Middle frontal gyrus (tissue), 1 donor: ENCODE data around the gene SORBS1.

Source experiments
- DNase-seq: peaks from one replicate; pipeline ENCODE4 v3.0.0-alpha.2; 2015; ENCODE audit warnings: low spot score; ENCODE audit errors: extremely low spot score

The SORBS1 gene

DNA sequence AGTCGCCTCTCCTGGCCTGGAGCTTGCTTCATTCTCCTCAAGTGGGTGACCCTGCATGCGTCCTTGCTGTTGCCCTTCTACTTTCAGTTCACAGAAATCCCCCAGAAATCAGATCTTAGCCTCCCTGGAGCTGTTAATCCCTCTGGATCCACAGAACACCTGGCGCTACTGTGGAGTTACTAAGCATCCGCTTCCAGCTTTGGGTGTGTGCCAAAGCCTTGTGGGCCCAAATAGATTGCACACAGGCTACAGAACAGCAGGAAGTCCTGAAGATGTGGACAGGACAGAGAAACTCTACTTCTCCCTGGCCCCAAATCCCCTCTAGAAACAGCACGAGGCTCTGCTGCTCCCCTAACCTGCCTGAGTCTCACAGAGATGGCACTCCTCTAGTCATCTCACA lies 233.8 kb downstream of the SORBS1 start:
- no peak for DNase-seq

DNA sequence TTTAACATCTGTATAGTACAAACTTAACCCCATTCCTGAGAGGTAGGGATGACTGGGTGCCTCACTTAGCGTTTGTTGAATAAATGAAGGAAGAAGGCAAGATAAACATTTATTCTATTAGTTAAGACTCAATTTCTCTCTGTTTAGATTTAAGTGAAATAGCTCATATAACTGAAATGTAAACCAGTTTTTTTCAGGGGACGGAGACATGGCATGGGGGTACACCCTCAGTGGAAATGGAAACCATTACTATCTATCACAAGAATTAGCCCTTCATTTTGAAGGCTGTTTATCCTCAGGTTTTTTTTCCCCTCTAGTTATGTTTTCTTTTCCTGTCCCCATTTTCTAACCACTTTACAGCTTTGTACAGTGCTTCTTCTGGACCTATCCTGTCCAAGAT lies 234.8 kb downstream of the SORBS1 start:
- DNase-seq = no peak

DNA sequence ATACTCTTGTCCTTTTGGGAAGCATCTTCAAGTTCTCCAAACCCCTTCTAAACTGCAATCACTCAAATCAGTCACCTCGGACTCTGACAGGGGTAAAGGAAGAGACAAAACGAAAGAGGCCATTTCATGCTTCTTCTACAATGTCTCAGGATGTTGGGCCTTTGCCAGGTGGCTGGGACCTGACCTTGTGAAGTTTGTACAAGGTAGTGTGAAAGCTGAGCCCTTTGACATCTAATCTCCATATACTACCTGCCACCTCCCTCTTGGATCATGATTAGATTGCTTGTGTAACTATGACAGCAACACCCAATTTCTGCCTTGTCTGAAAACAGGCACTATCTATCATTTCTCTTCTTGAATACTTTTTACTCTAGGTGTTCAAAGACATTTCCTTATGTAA lies 235.3 kb downstream of the SORBS1 start:
- no peak for DNase-seq

DNA sequence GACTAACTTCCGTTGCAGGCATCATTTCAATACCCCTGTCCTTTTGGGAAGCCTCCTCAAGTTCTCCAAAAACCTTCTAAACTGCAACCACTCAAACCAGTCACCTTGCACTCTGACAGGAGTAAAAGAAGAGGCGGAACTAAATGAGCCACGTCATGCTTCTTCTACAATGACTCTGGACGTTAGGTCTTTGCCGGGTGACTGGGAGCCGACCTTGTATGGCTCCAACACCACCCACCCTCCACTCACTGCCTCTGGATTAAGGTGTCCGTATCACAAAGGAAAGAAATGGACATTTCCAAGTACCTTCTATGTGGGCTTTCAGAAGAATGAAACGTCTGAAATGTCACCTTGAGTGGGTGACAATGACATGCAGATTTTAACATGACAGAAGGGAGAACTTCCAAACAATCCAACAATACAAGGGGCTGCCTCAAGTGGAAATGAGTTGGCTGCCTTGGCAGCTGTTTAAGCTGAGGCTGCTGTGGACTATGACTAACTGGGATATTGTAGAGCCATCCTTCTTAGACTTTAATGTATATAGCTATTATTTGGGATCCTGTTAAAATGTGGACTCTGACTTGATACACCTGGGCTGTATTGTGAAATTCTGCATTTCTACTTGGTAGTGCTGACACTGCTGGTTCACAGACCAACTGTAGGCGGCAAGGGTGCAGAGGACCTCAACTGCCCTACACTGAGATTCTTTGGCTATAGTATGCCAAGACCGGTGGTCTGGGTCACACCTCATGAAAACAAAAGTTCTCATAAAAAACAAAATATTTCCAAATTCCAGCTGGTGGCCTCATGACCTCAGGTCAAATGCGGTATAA lies 236.5 kb downstream of the SORBS1 start:
- DNase-seq = no peak

DNA sequence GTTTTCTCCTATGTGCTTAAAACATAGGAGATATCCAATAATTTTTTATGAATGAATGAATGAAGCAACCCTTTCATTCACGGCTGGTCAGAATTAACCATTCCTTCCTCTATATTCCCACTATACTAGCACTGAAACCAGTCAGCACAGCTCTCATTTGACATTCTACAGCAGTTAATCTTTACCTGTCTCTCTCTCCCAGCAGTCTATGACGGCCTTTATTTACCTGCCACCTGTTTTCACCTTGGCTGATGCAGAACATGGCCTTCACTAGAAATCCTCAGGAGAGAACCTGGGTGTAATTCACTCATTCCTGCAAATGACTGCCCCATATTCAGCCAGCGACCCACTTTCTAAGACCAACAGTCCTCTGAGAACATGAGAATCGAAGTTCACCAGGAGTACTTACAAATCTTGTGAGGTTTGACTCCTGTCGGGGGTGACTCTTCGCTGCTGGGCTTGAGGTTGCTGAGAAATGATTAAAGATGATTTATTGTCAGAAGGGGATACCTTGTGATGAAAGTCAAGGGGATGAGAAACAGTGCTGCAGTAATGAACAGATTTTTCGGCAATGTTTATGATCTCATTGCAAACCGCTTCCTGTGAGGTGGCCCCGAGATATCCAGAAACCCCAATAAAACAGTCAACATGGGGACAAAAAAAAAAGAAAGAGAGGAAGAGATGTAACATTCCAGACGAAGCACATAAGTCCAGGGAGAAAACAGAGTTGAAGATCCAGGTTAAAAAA lies 239.4 kb downstream of the SORBS1 start:
- DNase-seq = no peak

DNA sequence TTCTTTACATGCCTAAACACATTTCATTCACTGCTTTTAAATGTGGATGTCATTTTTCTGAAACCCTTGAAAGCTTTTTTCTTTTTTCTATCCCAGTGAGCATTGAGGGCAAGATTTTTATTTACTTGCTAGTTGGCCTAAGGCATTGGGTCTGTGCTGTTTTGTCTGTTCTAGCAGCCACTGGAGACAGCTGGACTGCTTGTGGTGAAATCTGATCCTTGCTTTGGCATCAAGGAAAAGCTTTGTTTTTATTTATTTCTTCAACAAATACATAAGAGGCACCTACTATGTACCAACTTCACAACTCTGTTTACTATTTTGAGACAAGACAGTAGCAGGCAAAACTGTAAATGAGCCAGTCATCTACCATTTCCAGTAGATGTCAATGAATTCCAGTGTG lies 241.9 kb downstream of the SORBS1 start:
- no peak for DNase-seq

DNA sequence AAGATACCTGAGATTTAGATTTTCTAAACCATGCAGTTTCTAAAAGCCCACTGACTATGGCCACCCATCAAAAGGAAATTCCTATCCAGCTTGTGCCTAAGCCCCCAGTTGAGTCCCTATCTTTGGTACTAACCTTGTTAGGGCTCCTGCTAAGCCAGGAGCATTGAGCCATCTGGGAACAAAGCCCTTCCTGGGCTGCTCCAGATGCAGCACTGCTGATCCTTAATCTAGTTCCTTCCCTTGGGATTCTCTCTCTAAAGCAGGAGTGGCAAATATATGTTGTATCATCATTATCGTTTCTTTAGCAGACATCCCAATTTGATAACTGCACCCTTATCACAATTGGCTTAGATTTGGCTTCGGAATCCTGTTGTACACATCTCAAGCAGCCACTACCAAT lies 245.7 kb downstream of the SORBS1 start:
- no peak for DNase-seq

DNA sequence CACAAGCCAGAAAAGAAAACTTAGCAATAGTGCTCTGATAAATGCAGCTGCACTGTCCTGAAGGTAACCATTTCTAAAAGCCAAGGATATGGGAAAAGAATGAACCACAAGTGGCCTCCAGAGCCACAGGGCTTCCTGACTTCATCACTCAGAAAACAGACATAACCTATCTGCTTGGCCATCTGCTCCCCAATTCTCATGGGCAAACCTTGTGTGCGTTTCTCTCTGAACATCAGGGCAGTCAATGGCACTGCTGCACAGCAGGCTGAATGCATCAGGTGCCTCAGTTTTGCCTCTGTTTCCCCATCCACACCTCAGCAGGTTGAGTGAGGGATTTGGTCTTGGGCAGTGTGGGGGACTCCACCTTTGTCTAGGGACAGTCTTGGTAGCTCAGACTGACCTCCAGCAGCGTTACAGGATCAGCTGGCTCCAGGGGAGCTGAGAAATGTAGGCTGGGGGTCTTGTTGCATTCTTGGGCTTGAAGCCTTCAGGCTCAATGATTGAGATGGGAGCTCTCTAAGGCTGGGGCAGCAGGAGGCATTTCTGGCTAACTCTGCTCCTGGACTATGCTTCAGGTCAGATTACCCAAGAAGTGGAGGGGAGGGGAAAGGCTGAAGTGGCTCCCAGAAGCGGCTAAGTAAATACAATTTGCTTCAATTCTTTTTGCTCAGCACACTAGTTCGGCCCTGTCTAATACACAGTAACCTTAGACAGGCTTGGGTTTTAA lies 246.8 kb downstream of the SORBS1 start:
- no peak for DNase-seq

DNA sequence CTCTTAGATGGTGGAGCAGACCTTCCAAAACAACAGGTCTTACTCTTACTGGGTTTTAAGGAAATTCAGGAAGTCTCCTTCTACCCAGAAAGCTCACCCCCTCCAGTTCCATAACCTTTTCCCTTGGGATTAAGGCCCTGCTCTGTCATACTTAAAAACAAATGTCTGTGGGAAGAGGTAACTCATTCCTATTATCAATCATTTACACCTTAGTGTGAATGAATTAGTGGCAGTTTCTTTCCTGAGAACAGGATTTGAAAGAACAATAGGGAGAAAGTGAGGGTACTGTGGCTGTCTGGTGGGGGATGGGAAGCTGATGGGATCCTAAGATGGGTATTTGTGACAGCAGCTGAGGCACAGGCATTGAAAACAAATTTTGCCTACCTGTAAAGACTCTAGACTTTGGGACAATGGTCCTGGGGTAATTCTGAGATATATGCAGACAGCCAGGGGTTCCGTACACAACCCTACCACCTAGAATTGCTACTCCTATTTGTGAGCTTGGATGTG lies 248.1 kb downstream of the SORBS1 start:
- no peak for DNase-seq

DNA sequence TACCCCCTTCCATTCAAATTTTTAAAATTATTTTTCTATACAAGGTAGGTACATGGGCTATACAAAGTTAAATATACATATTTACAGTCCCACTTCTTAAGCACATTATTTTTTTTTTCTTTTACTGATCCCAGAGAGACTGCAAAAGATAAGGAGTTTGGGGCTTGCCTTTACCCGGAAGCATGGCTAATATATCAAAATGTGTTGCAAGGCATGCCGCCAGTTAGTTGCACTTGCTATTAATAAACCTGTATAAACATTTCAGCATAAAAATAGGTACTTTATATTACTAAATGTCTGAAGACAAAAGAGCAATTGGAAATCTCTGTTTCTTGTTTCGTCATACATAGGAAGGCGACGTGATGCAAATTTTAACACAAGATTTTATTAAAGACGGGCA lies 248.9 kb downstream of the SORBS1 start:
- DNase-seq = no peak

DNA sequence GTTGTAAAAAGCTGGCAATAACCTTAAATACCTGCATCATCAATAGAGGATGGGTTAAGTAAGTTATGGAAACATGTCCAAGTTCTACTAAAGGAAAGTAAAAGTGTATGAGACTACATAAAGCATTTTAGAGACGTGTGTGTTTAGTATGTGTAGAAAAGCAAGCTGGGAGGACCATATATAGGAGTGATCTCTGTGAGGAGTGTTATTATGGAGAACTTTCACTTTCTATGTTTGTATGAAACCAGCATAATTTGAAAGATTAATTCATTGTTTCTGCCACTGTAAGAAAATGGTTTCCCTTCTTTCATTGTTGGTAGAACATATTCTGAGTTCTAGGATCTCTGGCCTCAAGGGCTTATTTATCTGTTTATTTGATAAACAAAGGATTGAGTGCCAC lies 251.2 kb downstream of the SORBS1 start:
- no peak for DNase-seq

DNA sequence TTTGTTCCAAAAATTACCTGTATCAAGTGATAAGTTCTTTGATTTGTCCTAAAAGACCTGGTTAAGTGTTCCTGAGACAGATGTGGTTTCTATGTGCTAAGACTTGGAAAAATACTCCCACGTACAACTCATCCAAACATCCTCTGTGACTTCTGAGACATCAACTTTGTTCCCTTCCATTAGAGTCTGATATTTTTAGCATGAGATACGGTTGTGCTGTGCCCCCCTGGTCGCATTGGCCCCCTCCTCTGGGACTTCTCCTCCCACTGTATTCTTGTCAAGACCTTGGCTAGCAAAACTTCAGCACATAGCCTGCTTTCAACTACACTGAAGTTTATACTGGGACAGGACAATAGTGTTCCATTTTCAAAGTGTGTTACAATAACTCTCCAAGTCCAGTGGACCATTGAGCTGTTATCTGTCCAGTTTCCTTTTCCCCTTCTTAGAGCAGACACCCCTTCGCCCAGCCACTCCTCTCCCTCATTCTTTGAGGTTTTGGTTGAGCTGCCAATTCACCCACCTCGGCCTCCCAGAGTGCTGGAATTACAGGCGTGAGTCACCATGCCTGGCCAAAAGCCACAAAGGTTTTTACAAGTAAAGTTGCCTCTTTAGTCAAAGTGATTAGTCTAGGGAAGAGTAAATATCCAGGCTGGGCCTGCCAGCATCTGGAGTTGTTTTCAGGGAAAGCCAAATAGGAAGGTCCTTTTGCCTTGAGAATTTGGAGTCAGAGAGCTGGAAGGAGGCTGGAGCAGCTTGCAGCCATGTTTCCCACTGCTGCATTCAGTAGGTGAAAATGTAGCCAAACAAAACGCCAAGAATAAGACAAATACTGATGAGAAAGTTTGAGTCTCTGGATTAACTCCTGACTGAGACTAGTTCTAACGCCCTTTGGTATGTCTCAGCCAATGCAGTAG lies 252.5 kb downstream of the SORBS1 start:
- DNase-seq = no peak

DNA sequence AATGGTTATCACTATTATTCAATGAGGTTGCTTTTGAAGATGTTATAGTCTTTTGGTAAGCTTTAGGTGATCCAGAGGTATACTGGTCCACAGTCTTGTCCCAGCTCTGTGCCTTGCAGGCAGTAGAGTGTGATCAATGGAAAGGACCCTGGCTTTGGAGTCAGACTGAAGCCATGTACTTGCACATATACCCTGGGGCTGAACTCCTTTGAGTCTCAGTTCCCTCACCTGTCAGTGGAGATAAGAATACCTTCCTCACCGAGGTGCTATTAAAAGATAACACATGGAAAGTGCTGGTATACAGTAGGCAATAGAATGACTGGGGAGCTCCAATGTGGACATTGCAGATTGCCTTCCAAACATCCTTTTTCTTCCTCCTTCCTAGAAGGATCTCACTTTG lies 254.3 kb downstream of the SORBS1 start:
- no peak for DNase-seq

DNA sequence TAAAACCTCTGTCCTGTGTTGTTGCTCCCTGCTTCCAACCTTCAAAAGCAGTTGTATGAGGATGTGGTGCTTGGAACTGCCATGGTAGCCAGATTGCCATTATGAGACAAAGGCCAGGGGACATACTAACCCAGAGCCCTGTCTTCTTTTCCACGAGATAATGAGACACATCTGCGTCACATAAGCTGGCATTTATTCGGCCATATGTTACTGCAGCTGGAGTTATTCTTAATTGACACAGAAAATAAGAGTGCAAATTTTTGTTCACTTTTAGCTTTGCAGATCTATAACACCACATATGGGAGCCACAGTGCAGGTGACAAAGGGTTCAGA lies 254.9 kb downstream of the SORBS1 start:
- no peak for DNase-seq

DNA sequence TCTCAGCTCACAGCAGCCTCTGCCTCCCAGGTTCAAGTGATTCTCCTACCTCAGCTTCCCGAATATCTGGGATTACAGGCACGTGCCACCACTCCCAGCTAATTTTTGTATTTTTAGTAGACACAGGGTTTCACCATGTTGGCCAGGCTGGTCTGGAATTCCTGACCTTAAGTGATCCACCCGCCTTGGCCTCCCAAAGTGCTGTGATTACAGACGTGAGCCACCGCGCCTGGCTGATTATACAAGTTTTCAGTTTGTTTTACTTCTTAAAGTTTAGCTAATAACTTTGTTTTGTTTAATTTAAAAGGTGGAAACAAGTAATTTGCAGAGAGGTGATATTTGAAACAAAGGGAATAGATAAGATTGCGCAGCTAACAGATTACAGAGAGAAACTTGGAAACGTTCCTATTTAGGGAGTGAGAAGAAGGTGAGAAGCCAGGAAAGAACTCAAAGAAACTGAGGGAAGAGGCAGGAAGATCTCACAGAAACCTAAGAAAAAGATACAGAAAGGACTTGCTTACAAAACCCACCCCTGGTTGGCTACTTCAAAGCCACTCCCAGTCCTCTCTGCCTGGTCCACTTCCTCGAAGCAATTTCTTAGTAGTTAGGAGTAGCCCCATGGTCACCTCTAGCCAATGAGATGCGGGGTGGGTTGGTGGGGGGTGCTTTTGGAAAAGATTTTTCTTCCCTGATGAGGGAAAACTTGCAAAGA lies 255.4 kb downstream of the SORBS1 start:
- DNase-seq = no peak

DNA sequence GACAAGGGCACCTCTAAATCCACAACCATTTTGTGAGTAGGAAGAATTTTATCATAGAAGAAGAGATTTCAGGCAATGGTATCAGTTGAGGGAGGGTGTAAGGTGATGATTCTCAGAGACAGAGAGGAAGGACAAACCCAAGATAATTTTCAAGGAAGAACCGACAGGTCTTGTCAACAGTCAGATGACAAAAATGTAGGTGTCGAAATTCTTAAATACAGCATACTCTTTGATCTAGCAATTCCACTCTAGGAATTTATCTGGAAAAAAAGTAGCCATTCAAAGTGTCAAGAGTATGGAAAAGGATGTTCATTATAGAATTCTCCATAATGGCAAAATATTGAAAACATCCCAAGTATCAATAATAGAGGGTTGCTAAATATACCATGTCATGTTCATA lies 256.2 kb downstream of the SORBS1 start:
- DNase-seq = no peak

DNA sequence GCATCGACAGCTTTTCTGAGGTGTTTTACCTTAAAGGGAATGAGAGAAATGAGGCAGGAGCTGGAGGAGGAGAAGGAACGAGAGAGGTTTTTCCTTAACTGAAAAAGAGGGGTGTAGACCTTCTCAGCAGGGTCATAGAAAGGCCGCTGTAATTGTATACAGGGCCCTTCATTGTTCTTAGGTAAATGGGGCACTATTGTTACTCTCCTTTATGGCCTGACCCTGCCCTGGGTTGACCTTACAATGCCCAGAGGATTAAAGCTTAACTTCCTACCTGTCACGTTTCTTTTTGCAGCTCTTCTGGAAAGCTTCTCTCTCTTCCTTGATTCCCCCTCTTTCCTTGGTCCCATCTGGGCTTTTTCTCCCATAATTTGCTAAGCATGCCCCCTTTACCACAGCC lies 256.7 kb downstream of the SORBS1 start:
- DNase-seq = no peak

DNA sequence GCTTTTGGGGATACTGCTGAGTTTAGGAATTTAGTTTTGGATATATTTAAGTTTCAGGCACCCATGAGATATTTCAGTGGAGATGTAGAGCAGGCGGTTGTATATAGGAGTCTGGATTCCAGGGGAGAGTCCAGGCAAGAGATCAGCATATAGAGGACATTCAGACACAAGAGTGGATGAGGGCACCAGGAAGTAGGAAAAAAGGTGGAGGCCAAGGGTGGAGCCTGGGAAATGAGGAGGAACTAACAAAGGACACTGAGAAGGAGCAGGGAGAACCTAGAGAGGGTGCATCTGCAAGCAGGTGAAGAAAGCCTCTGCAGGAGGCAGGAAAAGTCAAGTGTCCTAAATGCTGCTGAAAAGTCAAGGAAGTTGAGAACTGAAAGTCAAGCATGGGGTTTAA lies 257.2 kb downstream of the SORBS1 start:
- no peak for DNase-seq

DNA sequence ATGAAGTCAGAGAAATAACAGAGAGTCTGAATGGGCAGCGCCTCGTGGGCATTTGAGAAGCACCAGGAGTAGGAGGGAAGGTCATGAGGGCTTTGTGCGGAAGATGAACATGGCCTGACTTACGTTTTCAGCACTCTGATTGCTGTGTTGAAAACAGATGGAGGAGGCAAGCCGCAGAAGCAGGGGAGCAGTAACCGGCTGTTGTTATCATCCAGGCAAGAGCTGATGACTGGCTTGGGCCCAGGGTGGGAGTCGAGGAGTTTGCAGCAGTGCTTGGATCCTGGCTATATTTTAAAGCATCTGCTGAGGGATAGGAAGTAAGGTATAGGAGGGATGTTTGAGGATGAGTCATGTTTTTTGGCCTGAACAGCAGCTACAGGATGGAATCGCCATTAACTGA lies 257.6 kb downstream of the SORBS1 start:
- DNase-seq = no peak

DNA sequence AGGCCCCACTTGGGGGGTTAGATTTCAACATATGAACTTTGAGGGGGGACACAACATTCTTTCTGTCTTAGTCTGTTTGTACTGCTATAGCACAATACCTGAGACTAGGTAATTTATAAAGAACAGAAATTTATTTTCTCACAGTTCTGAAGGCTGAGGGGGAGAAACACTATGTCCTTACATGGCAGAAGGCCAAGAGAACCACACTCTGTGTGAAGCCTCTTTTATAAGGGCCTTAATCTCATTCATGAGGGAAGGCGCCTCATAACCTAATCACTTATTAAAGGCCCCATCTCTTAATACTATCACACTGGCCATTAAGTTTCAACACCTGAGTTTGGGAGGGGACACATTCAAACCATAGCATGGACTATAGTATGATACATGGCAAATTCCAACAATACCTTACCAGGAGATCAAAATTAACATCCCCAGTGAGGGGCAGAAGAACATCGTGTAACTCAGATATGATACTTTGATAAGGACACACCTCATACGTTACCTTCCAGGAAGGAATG lies 261.1 kb downstream of the SORBS1 start:
- DNase-seq = no peak
